ENCODE measurements around the gene SYNJ2. TPM values are rescaled to one million over a fixed set of nuclear protein-coding genes. Genes with fewer than 3 reads are reported as not detected.

Gene SYNJ2
- total RNA-seq, 1 donor from 2014 or later = 7.5 TPM

DNA sequence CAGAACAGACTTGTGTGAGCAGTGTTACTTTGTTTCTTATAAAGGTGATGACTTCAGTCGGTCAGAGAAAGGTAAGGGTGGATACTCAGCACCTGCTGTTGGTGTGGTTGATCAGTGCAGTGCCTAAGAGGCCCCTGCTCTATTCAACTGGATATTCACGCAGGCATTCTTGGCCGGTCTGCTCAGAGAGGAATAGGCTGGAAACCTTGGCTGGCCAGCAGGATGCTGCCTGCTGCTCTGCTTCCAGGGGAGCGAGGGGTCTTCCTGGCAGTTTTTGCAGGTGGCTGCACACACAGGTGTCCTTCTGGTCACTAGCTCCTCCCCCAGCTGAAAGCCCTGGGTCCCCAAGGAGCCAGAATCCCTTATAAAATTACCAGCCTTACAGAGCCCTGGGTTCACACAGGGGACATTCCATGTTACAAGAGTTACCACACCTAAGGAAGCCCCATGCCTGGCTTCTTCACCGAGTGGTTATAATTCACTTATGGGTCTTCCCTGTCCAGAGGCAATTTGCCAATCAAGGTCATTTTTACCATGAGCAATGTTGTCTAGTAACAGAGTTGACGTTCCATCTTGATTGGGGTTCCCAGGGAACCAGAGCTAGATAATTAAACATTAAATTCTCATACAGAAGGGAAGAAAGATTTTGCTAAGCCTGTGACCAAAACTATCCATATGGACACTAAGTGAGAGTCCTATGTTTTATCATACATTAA is 16.4 kb downstream of the SYNJ2 start:
- no peak for DNase-seq (ENCODE audit: low spot score)

DNA sequence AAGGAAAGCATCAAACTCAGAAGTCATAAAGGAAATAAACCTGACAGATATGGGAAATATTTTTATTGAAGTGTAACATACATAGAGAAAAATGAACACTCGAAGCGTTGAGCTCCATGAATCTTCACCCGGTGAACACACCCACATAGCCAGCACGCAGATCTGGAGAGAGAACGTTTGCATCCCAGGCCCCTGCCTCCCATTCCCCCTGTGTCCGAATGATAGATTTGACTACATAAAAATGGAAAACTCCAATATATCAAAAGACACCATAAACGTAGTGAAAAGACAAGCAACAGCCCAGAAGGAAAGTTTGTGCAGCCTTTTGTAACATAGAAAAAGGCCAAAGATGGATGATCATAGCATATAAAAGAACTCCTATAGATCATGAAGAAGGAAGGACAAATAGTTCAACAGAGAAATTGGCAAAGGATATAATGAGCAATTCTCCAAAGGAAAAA is 17.1 kb downstream of the SYNJ2 start:
- DNase-seq (ENCODE audit: low spot score) = no peak

DNA sequence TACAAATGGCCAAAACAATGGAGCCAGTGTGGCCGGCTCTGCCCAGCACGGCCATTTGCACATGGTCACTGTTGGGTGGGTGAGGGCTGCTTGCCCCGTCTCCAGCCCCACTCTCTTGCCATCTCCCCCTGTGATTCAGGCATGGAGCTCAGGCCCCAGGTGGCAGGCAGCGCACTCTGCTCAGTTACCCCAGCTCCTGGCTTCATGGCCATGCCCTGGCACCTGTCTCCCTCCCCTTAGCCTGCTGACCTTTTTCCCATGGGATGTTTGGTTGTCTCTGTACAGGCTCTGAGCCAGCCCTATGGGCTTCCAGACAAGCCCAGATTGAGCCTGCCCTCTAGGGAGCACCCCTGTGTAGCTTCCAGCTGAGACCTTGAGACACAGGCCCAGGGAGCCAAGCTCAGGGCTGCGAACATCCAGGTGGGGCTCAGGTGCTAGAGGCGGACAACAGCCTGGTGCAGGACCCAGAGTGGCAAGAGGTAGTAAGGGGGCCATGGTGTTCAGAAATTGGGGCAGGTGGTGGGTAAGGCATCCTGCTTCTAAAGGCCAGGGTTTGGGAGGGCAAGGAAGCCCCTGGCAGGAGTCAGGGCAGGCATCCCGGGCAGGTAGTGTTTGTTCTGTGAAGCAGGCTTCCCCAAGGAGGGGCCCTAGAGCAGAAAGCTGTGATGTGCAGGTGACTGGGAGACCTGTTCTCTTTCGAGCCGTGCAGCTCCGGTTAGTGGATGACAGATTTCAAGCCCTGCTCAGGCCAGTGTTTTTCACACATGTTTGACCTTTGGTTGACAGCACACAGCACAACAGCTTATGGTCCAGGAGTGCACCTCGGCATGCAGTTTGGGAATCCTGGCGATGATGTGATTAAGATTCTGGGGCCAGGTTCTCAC is 17.7 kb downstream of the SYNJ2 start:
- no peak for DNase-seq (ENCODE audit: low spot score)

DNA sequence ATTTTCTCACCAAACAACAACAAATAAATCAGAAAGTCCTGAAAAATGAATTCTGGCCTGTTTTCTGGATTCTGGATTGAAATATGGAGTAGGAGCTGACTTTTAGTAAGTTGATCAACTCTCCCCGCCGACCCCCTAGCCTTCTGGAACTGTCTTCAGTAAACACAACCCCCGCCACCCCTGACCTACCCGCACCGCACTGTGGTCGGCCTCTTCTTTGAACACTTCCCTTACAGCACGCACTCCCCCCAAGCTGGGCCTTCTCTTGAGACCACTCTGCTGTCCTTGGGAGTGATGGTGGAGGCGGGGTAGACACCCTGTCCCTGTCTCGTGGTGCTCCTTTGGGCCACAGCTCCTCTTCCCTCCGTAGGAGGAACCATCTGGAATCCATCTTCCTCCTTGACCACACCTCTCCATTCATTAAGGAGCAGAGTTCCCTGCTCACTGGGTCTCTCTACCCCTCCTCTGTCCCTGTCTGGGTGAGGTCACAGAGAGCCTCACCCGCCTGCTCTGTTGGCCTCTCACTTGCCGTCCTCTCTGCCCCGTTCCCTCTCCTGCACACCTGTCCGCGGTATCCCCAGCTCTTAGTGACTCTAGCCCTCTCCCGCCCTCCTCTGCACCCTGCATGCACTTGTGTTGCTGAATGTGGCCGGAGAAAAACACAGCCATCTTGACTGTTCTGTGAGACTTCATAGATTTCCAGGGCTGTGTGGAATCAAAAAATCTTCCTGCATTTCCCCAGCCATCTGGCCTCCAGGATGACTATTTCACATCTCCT is 19.1 kb downstream of the SYNJ2 start:
- DNase-seq (ENCODE audit: low spot score) = no peak

DNA sequence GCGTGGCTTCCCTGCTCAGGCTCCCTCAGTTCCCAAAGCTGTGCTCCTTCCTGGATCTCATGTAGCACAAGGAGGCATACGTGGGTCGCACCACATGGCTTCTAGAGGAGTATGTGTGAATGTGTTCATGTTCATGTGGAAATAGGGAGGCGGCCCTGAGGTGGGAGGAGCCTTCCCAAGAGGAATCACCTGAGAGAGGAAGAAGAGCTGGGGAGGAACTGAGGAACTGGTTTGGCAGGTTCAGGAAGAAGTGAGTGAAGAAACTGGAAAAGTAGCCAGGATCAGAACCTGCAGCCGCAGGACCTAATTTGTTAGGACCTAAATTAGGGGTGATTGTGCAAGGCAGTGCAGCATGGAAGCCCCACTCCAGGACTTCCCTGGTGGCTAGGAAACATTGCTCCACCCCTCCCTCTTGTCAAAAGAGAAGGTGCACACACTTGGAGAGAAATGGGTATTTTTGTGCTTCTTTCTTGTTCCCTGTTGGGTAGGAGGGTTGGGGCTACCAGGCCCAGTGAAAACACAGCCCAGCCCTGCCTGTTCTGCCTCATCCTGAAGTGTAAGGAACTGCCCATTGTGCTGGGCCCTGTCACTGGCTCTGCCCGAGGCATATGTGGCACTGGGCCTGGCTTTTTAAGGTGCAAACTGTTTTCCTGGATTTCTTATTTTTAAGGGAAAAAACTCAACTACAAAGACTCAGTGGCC is 20.7 kb downstream of the SYNJ2 start:
- no peak for DNase-seq (ENCODE audit: low spot score)

DNA sequence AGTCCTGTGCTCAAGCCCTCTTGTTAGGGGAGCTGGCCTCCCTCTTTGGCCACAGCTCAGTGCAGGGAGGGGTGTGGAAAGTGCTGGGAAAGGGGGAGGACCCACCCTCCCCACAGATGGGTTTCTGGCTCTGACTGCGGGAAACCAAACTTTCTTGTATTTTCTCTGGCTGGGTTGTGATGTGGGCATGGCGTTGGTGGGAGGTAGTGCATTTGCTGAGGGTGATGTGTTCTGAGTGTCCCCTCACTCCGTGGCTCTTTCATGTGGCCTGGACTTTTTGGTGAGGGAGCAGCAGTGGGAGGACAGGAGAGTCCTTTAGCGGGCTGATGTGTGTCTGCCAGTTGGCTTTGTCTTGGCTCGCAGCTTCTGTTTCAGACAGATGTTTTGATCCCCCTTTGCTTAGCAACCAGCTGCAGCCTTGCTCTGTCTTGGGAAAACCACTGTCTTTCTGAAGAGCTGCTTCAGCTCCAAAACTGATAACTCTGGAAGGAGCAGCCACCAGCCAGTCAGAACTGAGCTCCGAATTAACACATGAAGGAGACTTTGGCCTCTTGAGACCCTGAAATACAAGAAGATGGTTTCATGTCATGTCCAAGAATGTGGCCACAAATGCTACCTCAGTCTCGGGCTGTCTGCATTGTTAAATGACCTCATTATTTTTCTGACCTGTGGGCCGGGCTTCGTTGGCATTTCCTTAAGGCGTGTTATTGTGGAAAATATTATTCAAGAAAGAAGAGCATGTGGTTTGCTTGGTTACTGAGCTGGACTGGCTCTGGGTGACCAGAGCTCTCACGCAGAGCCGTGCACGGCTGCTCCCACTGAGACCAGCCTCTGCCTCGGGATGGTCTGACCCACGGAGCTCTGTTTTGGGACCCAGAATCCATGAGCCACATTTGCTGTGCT is 21.5 kb downstream of the SYNJ2 start:
- DNase-seq (ENCODE audit: low spot score) = no peak

DNA sequence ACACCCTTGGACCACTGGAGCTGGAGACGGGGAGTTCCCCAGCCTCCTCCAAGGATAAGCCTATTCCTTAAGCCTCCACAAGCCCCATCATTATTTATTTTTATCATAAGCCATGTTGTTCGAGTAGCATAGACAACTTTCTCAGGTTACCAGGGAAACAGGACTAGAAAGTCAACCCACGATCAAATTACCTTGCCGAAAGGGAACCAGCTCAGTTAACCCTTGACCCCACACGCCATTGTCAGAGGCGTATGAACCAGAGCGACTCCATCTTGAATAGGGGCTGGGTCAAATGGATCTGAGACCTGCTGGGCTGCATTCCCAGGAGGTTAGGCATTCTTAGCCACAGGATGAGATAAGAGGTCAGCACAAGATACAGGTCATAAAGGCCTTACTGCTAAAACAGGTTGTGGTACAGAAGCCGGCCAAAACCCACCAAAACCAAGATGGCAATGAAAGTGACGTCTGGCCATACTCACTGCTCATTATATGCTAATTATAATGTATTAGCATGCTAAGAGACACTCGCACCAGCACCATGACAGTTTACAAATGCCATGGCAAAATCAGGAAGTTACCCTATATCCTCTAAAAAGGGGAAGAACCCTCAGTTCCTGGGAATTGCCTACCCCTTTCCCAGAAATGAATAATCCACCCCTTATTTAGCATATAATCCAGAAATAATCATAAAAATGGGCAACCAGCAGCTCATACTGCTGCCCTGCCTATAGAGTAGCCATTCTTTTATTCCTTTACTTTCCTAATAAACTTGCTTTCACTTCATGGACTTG is 22.4 kb downstream of the SYNJ2 start:
- DNase-seq (ENCODE audit: low spot score) = no peak

DNA sequence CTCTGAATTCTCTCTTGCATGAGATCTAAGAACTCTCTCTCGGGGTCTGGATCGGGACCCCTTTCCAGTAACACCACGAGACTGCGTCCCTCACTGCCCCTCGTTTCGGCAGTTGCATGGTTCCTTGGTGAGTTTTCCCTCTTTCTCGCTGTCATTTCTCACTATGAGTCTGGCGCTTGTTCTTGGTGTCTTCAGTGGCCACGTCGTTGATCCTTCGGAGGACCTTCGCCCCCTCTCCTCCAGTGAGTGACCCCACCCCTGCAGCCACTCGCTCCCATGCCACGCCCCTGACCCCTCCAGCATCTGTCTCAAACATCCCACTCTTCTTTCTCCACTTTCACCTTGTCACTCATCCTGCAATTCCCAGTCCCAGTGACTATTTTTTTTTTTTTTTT is 23.0 kb downstream of the SYNJ2 start:
- DNase-seq (ENCODE audit: low spot score) = no peak

DNA sequence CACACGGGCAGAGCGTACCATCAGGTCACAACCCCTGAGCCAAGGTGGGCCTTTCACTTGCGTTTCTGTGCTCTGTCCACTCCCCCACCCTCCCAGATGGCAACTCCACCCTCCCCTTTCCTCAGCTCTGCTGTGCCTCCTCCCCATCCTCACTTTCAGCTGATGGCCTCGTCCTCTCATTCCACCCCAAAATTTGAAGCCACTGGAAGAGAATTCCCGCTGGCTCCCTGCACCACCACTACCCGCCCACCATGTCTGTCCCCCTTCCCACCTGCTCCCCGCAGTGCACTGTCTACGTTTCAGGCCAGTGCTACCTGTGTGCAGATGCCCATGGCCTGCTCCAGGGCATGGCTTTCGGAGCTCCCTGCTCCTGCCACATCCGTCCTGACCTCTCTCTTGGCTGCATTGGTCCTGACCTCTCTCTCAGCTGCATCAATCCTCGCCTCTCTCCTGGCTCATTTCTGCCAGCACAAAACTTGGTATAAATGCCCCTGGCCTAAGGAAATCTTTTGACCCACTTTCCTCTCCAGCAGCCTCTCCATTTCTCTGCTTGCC is 24.0 kb downstream of the SYNJ2 start:
- DNase-seq (ENCODE audit: low spot score) = no peak

DNA sequence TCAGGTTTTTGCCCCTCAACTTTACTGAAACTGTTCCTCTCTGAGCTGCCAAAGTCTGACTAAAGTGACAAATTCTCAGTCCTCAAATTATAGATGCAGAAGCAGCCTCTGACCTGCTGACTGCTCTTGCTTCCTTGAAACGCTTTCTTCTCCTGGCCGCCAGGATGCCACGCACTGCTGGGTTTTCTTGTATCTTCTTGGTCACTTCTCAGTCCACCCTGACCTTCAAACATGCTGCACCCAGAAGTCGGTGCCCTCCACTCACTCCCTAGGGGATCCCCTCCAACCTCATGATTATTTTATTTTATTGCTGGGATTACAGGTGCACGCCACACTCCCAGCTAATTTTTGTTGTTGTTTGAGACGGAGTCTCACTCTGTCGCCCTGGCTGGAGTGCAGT is 24.7 kb downstream of the SYNJ2 start:
- DNase-seq (ENCODE audit: low spot score) = no peak

DNA sequence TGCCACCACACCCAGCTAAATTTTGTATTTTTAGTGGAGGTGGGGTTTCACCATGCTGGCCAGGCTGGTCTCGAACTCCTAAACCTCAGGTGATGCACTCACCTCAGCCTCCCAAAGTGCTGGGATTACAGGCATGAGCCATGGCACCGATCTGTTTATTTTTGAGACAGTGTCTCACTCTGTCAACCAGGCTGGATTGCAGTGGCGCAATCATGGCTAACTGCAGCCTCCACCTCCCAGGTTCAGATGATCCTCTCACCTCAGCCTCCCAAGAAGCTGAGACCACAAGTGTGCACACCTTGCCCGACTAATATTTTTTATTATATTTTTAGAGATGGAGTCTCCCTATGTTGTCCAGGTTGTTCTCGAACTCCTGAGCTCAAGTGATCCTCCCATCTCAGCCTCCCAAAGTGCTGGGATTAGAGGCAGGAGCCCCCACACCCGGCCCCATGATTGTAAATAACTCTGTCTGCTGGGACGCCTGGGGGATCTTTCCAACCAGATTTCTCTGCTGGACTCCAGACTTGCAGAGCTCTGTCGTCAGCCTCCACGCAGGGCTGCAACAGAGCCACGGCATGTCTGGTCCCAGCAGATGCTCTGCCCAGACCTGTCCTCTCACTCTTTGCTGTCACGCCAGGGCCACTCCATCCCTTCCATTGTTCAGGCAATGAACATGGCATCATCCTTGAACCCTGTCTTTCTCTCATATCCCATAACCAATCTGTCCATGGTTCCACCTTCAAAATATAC is 25.3 kb downstream of the SYNJ2 start:
- no peak for DNase-seq (ENCODE audit: low spot score)

DNA sequence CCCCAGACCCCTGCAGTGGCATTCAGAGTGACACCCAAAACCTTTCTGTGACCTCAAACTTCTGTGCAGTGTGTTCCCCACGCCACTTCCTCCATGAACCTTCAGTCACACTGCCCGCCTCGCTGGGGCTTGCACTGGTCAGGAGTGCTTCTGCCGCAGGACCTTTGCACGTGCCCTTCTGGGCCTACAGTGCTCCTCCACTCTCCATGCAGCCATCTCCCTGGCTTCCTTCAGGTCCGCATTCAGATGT is 27.1 kb downstream of the SYNJ2 start:
- DNase-seq (ENCODE audit: low spot score) = no peak

DNA sequence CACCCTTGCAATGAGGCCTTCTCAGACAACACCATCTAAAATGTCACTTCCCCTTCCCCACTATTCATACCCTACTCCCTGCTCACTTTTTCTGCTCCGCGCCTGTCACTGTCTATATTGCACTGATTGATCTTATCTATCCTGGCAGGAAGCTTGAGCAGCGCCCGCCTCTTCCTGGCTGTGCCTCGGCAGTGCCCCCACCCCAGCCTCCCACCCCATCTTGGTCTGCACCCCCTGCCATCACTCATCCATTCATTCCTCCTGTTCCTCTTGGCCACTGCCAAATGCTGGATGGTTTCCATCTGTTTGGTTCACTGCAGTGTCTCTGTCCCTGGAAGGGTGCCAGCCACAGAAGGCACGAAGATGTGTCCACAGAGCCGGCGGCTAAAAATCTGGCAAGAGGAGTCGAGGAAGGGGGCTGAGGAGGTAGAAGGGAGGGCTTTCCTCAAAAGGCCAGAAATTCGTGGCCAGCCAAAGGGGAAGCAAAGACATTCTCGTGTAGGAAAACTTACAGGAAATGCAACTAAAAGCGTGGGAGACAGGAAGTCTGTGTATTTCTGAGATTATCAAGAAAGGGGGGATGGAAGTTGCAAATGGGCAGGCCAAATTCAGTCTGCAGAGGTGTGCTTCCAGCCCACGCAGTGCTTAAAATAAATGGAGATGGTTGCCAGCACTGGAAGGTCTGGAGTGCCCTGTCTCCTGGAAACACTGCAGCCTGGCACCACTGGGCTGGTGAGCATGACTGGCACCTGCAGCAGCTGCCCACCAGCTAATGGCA is 27.6 kb downstream of the SYNJ2 start:
- DNase-seq (ENCODE audit: low spot score) = no peak

DNA sequence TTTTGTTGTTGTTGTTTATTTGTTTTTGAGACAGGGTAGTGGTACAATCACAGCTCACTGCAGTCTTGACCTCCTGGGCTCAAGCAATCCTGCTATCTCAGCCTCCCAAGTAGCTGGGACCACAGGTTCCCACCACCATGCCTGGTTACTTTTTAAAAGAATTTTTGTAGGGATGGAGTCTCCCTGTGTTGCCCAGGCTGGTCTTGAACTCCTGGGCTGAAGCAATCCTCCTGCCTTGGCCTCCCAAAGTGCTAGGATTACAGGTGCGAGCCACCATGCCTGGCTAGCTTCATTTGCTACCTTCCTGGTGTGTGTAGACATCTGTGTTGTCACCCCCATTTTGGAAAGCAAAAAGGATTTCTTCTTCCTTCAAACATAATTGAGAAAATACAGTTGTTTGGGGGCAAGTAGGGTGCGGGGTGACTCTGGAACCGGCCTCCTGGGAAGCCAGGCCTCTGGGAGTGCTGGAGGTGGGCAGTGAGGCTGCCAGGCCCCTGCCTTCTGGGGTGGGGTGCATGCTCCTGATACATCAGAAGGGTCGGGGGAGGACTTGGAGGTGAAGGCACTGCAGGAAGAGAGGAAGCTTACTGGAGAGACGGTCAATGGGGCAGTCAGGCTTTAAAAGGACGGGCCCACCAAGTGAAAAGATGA is 28.4 kb downstream of the SYNJ2 start:
- no peak for DNase-seq (ENCODE audit: low spot score)

DNA sequence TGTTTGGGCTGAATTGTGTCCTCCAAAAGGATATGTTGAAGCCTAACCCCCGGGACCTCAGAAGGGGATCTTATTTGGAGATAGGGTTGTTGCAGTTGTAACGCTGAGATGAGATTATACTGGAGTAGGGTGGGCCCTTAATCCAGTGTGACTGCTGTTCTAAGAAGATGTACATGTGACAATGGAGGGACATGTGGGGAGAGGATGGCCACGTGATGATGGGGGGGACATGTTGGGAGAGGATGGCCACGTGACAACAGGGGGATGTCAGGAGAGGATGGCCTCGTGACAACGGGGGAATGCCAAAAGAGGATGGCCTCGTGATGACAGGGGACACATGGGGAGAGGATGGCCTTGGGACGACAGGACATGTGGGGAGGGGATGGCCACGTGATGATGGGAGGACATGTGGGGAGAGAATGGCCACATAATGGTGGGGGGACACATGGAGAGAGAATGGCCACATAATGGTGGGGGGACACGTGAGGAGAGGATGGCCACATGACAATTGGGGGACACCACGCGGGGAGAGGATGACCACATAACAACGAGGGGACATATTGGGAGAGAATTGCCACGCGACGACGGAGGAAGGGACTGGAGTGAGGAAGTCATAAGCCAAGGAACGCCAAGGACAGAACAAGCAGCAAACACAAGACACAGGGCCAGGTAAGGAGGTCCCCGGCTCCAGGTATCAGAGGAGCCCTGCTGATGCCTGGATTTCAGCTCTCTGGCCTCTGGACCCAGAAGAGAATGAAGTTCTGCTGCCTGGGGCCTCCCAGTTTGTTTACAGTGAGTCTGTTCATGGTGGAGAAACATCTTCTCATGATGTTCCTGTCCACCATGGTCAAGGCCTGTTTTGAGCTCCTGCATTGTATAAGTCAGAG is 29.2 kb downstream of the SYNJ2 start:
- DNase-seq (ENCODE audit: low spot score) = peak; percentile 84

DNA sequence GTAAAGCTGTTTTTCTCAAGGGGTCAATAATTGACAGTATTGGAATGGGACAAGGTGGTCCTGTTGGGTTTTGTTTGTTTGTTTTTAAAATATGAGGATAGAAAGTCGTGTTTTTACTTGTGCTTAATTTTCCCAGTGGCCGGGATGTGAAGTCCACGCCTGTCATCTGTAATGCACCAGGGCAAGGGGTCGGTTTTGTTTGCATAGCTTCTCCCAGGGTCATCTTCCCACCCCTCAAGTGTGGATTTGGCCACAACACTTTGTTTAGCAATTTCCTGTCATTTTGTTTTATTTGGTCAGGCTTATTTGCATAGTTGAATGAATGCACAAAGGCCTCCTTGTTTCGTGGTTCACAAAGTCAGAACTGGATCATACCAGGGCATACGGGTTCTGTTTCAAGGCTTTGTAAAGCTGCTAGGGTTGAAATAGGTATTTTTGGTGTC is 29.8 kb downstream of the SYNJ2 start:
- DNase-seq (ENCODE audit: low spot score) = no peak

Data from mesenteric fat pad (tissue), 1 donor.